ENCODE measurements around the gene VAV2.

- TF ChIP-seq CTCF (IDR thresholded peaks at IDR 0.05), result no peak
- no peak for TF ChIP-seq POLR2A (IDR thresholded peaks at IDR 0.05)
- no peak for TF ChIP-seq POLR2AphosphoS5 (IDR thresholded peaks at IDR 0.05; ENCODE audit: insufficient read depth in 1 of 2, low read depth in 1 of 2)
These were observed 216.8 kb downstream of the VAV2 start for GRCh38 chr9:133775291-133775690.
